Dendritic cell treated with granulocyte-macrophage colony-stimulating factor and Interleukin-4, amounts not matched to agents 40 ng/mL and 50 ng/mL, for 4 days (primary cell): ENCODE data around the gene AOPEP.

Experiments
- H3K27ac Mint-ChIP-seq: one replicate; pipeline ENCODE4 v1.8.0; 2022; ENCODE audit warnings: mild to moderate bottlenecking, mixed read lengths
- H3K27me3 Mint-ChIP-seq: one replicate; pipeline ENCODE4 v1.8.0; 2022; ENCODE audit warnings: mild to moderate bottlenecking, mixed read lengths
- H3K36me3 Mint-ChIP-seq: one replicate; pipeline ENCODE4 v1.8.0; 2022; ENCODE audit warnings: low read depth, mixed read lengths
- H3K4me1 Mint-ChIP-seq: one replicate; pipeline ENCODE4 v1.8.0; 2022; ENCODE audit warnings: low read depth, mixed read lengths
- H3K4me3 Mint-ChIP-seq: one replicate; pipeline ENCODE4 v1.8.0; 2022; ENCODE audit warnings: mild to moderate bottlenecking, moderate library complexity, mixed read lengths
- H3K9me3 Mint-ChIP-seq: one replicate; pipeline ENCODE4 v1.8.0; 2022; ENCODE audit warnings: mixed read lengths
- intact Hi-C: fragments of 100-400 bp; cut with micrococcal nuclease; formaldehyde crosslinking; loops from one replicate; pipeline ENCODE4 v1.15.0; 2022

AOPEP gene

DNA sequence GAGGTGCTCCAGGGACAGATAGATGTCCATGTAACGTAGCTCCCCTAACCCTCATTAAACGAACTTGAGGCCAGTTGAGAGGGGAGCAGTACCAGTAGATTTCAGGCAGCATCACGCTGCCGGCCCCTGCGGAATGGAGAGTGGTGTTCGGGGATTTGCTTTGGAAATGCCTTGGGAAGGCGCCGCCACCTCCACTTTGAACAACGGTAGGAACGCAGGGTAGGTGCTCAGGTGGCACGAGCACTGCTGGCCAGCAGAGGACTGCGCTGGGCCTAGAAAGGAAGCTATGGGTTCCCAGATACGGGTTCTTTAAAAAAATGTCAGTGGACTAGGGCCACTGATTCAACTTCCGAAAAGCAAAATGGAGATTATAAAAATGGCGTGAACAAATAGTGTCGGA lies 319.3 kb downstream of the AOPEP start:
- Mint-ChIP-seq H3K9me3 (no peaks in the 10 kb centered on the region), H3K27me3 (peaks cover 24% of the 10 kb centered on the region), H3K27ac (no peak overlapping the region), H3K4me1 (peaks cover 6% of the 10 kb centered on the region), H3K36me3 (no peaks in the 10 kb centered on the region), H3K4me3 (no peak overlapping the region)
- intact Hi-C loops: no loop called here

DNA sequence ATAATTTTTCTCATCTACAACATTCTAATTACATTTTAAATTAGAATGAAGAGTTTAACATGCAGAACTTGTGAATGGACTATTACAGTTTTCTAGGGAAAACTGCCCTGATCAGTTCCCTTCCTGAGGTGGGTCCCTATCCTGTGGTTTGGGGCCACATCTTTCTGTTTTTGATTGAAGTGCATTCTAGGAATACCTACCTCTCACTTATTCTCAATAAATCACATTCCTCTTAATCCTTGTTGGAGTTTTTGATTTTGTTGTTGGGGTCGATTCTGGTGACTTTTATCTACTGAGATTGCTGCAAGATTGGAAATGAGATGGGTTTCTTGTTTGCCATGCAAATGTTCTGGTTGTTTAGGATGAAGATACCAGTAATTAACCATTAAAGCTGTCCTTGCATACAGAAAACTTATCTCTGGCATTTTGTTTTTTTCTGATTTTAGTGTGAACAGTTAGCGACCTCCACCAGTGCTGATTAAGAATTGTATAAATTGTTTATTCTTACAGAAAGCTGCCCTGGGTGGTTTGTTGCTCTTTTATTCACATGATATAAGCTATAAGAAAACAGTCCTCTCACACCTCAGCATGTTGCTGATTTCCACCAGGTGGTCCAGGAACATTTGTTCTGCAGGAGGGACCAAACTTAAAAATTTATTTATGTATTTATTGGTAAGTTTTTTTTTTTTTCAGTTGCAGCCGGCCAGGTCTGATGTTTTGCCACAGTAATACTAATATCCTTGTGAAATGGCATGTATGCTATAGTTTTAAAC lies 321.1 kb downstream of the AOPEP start:
- intact Hi-C loops: no loop called here
- peaks cover 28% of the 10 kb centered on the region for H3K27me3 Mint-ChIP-seq
- peaks cover 6% of the 10 kb centered on the region for H3K4me1 Mint-ChIP-seq

DNA sequence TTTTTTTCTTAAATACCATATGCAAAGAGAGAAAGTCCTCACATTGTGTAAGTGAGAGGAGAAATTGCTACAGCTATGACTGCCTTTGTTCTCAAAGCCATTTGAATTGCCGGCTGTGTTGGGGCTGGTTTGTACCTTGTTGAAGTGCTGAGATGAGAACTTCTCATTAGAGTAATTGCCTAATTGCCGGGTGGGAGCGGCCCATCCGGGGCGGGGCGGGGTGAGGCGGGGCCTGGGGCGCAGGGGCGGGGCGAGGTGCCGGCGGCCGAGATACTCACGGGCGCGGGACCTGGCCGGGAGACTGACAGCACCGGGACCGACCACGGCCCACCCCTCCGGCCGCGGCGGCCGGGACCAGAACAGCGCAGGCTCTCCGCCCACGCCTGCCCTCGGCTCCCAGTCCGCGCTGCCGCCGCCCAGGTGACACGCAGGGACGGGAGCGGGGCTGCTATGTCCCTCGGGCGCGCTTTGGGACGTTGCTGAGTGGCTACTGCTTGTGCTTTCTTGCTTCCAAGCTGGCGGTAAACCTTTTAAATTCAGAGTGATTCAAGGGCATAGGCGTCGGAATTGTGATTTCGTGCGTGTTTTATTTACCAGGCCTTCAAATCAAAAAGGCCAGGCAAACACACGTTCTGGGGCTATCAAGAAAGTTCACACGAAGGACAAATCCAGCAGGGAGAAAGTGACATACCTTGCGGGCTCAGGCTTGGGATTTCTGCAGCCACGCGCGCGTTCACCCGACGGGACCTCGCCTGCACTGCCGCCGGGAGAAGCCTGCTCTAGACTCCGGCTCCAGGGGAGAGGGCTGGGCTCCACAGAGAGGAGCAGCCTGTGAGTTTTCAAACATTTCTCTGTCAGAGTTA lies 322.0 kb downstream of the AOPEP start:
- Mint-ChIP-seq H3K4me1 (peaks cover 6% of the 10 kb centered on the region), H3K27ac (no peak overlapping the region), H3K4me3 (peak overlapping the region; percentile 70), H3K36me3 (no peaks in the 10 kb centered on the region), H3K9me3 (no peaks in the 10 kb centered on the region), H3K27me3 (peaks cover 28% of the 10 kb centered on the region)
- intact Hi-C loops: no loop called here

More for the DNA sequence above, 321.1 kb downstream of the AOPEP start:
- Mint-ChIP-seq H3K36me3 (no peaks in the 10 kb centered on the region), H3K4me3 (no peak overlapping the region), H3K9me3 (no peaks in the 10 kb centered on the region), H3K27ac (no peak overlapping the region)

DNA sequence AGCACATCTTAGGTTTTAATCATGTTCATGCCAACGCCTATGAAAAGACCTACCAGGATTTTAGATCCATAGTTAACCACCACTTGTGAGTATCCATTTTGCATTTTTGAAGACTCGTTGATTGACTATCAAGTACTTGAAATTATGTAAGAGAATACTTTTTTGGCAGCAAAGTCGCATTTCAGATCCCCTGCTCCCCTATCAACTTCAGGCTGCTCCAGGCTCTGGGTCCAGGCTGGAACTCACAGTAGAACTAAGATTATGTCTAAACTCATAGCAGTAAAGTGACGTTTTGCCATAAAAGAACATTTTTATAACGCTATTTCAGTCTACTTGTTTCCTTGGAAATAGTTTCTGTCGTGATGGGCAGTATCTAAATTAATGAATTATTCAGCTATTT lies 323.3 kb downstream of the AOPEP start:
- intact Hi-C loops: no loop called here
- Mint-ChIP-seq H3K4me1 (peaks cover 6% of the 10 kb centered on the region), H3K4me3 (no peak overlapping the region), H3K27me3 (peaks cover 28% of the 10 kb centered on the region), H3K36me3 (no peaks in the 10 kb centered on the region), H3K27ac (no peak overlapping the region), H3K9me3 (no peaks in the 10 kb centered on the region)

DNA sequence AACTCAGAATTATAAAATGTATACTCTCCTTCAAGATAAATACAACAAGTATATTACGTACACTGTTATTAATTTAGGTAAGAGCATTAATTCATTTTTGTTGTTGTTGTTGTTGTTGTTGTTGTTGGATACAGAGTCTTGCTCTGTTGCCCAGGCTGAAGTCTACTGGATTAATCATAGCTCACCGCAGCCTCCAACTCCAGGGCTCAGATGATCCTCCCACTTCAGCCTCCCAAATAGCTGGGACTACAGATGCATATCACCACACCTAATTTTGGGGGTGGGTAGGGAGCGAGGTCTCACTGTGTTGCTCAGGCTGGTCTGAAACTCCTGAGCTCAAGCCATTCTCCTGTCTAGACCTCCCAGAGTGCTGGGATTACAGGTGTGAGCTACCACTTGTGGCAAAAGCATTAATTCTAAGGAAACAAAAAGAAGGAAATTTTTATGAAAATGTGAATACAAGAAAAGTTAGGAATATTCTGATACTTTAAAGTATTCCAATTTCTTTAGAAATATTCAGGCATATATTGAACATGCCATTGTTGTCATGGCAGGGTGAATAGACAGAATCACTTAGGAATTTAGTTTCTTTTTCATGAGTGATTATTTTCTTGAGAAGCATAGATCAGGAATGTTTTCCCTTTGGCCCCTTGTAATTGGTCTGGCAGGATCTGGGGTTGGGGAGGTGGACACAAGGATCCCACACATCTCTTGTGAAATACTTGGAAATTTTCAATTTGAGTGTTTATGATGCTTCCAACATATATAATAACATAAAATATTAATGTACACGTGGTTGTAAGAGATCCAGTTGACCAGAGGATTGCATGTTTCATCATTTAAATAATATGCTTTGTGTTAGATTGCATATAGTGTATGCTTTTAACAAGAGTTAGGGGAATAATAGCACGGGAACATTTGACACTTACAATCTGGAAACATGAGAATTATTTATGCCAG lies 327.4 kb downstream of the AOPEP start:
- H3K27ac Mint-ChIP-seq: no peak overlapping the region
- no peak overlapping the region for H3K4me3 Mint-ChIP-seq
- no peaks in the 10 kb centered on the region for H3K36me3 Mint-ChIP-seq
- H3K9me3 Mint-ChIP-seq: no peaks in the 10 kb centered on the region
- intact Hi-C loops: no loop called here
- peaks cover 18% of the 10 kb centered on the region for H3K27me3 Mint-ChIP-seq
- peaks cover 2% of the 10 kb centered on the region for H3K4me1 Mint-ChIP-seq

DNA sequence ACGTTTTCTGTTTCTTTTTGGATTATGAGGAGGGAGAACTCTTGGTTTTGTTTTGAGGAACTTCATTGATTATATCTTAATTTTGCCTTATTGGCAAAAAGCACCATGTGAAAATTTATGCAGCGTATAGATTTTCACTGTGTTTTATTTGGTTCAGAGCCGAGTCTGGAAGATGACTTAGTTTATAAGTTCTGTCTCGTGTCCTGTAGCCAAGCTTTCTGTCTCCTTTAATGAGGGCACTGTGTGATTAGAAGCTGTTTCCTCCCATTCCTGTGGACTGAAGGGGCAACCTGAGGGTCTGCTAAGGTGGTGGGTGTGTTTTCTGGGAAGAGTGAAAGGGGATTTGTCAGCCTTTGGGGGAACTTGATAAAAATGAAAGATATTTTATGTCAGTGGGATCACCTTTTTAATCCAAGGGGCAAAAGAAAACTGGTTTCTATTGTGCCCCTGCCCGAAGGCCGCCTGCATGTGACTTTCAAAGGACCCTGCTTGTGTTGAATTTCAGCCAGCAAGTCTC lies 328.9 kb downstream of the AOPEP start:
- H3K4me3 Mint-ChIP-seq: no peak overlapping the region
- H3K27me3 Mint-ChIP-seq: peaks cover 7% of the 10 kb centered on the region
- no peaks in the 10 kb centered on the region for H3K9me3 Mint-ChIP-seq
- no peaks in the 10 kb centered on the region for H3K36me3 Mint-ChIP-seq
- no peaks in the 10 kb centered on the region for H3K4me1 Mint-ChIP-seq
- H3K27ac Mint-ChIP-seq: no peak overlapping the region
- intact Hi-C loops: no loop called here

DNA sequence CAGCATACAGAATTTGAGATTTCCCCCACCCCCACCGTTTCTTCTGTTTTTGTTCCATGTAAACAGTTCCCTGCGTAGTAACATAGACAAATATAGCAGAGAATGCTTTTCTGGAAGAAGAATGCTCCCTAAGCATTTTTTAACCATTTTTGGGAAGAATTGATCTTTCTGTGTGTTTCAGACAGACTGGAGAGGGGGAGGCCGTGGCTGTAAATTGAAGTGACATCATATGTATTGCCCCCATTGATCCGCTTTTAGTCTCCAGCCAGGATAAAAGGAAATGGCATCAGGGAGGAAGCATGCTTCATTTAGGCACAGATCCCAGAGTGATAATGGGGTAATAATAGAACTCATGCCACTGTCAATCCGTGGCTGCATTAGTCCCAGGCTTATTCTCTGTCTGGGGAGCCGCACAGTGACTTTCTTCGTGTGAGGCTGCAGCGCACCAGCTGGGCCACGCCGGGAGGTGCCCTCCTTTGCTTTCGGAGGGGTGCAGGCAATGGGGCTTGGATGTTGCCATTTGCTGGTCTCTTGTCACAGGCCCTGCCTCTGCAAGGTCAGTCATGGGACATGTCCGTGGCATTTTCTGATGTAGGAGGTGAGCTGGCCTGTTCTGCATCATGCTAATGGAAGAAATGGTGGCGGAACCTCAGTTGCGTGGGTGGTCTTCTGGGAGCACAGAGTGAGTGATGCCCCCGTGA lies 329.5 kb downstream of the AOPEP start:
- Mint-ChIP-seq H3K4me1 (no peaks in the 10 kb centered on the region), H3K27me3 (peaks cover 3% of the 10 kb centered on the region), H3K27ac (no peak overlapping the region), H3K4me3 (no peak overlapping the region), H3K9me3 (no peaks in the 10 kb centered on the region), H3K36me3 (no peaks in the 10 kb centered on the region)
- intact Hi-C loops: no loop called here

DNA sequence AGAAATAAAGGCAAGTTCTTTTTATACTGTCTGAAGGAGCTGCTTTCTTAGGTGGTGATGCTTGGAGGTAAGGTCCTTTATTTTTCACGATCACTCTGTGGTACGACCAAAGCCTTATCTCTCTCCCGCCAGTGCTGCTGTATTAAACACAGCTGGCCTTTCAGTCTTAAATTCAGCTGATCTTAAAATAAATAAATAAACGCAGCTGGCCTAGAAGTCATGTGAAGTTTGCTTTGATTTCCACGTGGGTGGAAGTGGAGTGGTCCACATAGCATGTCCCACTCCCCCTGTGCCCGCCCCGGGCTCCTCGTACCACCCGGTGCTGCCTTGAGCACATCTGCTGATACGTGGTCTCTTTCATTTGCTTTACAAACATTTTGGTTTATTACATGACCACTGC lies 330.6 kb downstream of the AOPEP start:
- no peaks in the 10 kb centered on the region for H3K36me3 Mint-ChIP-seq

DNA sequence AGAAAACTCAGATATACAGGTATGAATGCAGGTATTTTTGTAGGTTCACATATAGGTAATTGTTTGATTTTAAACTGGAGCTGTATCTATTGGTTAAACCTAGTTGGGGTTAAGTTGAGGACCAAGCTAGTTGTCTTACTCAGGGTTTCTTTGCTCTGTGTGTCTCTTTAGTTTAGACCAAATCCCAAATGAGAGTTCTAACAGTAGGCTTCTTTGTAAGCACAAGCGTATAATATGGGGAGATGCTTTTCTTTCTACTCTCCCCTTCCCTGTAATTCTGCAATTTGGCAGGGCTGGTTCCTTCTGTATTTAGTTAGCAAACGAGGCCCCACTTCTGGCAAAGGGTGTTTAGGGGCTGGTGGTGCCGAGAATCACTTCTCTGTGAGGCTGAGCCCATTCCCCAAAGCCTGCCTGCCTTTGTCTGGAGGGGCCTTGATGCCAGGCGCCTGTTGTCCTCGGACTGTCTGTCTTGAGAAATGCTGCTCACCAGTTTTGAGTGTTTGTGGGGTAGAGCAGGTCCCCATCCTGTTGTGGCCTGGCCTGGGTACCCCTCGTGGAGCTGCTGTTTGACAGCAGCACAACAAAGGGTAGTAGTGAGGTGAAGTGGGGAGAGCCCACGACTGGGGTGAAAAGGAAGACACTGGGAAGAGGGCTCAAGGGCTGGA lies 331.8 kb downstream of the AOPEP start:
- H3K4me3 Mint-ChIP-seq: no peak overlapping the region

More for the DNA sequence above, 330.6 kb downstream of the AOPEP start:
- Mint-ChIP-seq H3K27me3 (no peaks in the 10 kb centered on the region), H3K4me3 (no peak overlapping the region), H3K9me3 (no peaks in the 10 kb centered on the region), H3K4me1 (no peaks in the 10 kb centered on the region), H3K27ac (no peak overlapping the region)
- intact Hi-C loops: no loop called here

DNA sequence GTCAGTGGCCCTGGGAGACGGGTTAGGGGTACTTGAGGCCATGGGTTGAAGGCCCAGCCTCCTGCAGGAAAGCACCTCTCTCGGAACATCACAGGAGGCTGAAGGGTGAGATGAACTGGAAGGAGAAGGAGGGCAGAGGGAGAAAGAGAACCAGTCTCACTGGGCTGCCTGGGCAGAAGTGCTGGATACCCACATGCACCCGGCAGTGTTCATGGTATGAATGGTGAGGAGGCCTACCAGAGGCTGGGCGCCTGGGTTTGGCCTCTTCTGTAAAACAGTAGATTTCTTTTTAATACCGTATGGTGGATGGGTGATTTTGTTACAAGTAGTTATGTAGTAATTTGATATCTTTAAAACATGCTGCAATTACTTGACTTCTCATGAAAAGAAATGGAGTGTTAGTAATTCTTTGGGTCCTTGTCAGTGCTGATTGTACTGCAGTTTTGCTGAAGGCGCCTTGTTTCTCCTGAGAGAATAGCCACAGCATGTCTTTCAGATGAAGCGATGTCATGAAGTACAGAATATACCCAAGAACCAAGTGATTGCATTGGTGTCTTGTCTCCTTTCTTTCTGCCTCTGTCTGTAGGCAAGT lies 332.4 kb downstream of the AOPEP start:
- intact Hi-C loops: no loop called here
- no peaks in the 10 kb centered on the region for H3K27me3 Mint-ChIP-seq
- H3K9me3 Mint-ChIP-seq: no peaks in the 10 kb centered on the region
- peaks cover 13% of the 10 kb centered on the region for H3K36me3 Mint-ChIP-seq
- no peak overlapping the region for H3K27ac Mint-ChIP-seq
- H3K4me3 Mint-ChIP-seq: no peak overlapping the region
- no peaks in the 10 kb centered on the region for H3K4me1 Mint-ChIP-seq

More for the DNA sequence above, 331.8 kb downstream of the AOPEP start:
- H3K27ac Mint-ChIP-seq: no peak overlapping the region
- intact Hi-C loops: no loop called here
- no peaks in the 10 kb centered on the region for H3K4me1 Mint-ChIP-seq
- H3K27me3 Mint-ChIP-seq: no peaks in the 10 kb centered on the region
- no peaks in the 10 kb centered on the region for H3K9me3 Mint-ChIP-seq
- peaks cover 7% of the 10 kb centered on the region for H3K36me3 Mint-ChIP-seq

DNA sequence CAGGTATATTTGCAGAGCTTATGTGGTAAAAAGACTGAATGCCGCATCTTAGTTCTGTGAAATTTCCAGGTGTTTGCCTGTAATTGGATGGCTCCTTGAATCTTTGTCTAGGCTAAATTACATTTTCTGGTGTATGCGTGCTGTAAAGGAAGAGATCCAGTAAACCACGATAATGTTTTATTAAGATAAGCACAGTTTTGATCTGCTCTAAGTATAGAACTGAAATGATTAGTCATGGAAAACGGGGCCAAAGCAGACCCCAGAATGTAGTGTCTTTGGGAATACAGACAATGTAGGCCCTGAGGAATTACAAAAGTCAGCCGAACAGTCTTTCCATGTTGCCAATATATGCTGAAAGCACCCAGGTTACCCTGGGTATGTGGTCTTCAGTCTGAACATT lies 333.7 kb downstream of the AOPEP start:
- Mint-ChIP-seq H3K27ac (no peak overlapping the region), H3K4me3 (no peak overlapping the region), H3K4me1 (no peaks in the 10 kb centered on the region), H3K9me3 (no peaks in the 10 kb centered on the region), H3K27me3 (no peaks in the 10 kb centered on the region), H3K36me3 (peaks cover 13% of the 10 kb centered on the region)
- intact Hi-C loops: no loop called here

DNA sequence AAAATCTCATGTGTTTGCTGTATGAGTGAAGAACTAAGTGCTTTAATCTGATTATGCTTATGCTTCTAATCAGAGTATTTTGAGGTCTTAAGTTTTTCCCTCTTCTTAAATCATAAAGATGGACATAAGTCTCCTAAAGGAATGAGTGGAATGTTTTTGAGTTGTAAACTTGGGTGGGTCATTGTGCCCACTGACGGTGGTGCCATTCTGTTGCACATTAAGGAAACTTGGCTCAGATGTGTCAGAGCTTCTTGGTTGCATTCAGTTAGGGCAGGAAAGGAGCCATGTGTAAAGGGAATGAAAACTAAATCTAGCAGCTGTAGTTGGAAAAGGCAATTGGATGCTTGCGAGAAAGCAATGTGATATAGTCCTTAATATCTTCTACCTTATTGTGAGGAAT lies 334.4 kb downstream of the AOPEP start:
- peaks cover 13% of the 10 kb centered on the region for H3K36me3 Mint-ChIP-seq
- H3K27ac Mint-ChIP-seq: no peak overlapping the region
- H3K4me1 Mint-ChIP-seq: no peaks in the 10 kb centered on the region
- intact Hi-C loops: no loop called here
- no peaks in the 10 kb centered on the region for H3K27me3 Mint-ChIP-seq
- no peaks in the 10 kb centered on the region for H3K9me3 Mint-ChIP-seq
- no peak overlapping the region for H3K4me3 Mint-ChIP-seq
